Measurements from ENCODE around the gene PRIMA1.

Gene PRIMA1

GRCh38 chr14:93716746-93717667, 71.3 kb downstream of the PRIMA1 start:
- Mint-ChIP-seq H3K27me3 (no peaks in the 10 kb centered on the region), H3K4me3 (no peak overlapping the region), H3K9me3 (no peaks in the 10 kb centered on the region), H3K27ac (no peak overlapping the region), H3K4me1 (no peaks in the 10 kb centered on the region), H3K36me3 (no peaks in the 10 kb centered on the region)

DNA sequence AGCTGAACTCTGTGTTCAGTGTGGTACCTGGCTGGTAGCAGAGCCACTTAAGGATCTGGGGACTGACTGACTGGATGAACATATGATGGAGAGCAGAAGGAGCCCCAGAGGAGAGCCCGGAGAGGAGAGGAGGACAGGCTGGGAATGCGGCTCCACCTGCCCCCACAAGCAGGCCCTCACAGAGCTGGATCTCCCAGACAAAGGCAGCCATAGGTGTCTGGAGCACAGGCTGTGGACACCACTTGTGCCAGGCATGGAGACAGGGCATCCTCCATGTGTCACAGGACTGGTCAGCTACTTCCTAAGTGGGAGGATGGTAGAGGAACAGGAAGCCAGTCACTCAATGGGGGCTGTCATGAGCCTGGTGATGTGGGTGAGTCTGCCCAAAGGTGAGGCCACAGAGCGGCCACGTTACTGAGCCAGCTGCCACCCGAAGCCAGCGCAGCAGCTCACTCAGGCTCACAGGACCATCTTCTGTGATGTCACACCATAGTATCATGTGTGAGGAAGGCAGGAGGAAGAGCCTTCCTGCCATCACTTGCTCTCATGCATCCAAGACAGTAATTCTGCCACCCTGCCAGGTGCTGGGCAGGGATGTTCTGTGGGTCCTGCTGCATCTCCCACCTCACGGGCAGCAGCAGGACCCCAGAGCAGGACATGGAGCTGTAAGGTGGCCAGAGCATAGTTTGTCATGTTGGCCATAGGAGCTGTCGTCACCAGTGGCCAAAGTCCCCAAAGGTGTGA, 72.1 kb downstream of the PRIMA1 start:
- Mint-ChIP-seq H3K4me1 (no peaks in the 10 kb centered on the region), H3K9me3 (no peaks in the 10 kb centered on the region), H3K4me3 (no peak overlapping the region), H3K27me3 (no peaks in the 10 kb centered on the region), H3K36me3 (no peaks in the 10 kb centered on the region), H3K27ac (no peak overlapping the region)

GRCh38 chr14:93715279-93715927, 72.9 kb downstream of the PRIMA1 start:
- Mint-ChIP-seq H3K27ac (no peak overlapping the region), H3K36me3 (no peaks in the 10 kb centered on the region), H3K27me3 (no peaks in the 10 kb centered on the region), H3K4me3 (no peak overlapping the region), H3K4me1 (no peaks in the 10 kb centered on the region), H3K9me3 (no peaks in the 10 kb centered on the region)

- Mint-ChIP-seq H3K4me1 (no peaks in the 10 kb centered on the region), H3K4me3 (no peak overlapping the region), H3K27me3 (no peaks in the 10 kb centered on the region), H3K9me3 (no peaks in the 10 kb centered on the region), H3K27ac (no peak overlapping the region), H3K36me3 (no peaks in the 10 kb centered on the region)
Observed at GRCh38 chr14:93714605-93715004, 73.7 kb downstream of the PRIMA1 start.

- H3K27ac Mint-ChIP-seq = no peak overlapping the region
- H3K4me1 Mint-ChIP-seq = no peaks in the 10 kb centered on the region
Observed at GRCh38 chr14:93713726-93714405, 74.4 kb downstream of the PRIMA1 start.

GRCh38 chr14:93712838-93713724, 75.2 kb downstream of the PRIMA1 start:
- Mint-ChIP-seq H3K4me3 (no peak overlapping the region), H3K27ac (no peak overlapping the region), H3K4me1 (no peaks in the 10 kb centered on the region), H3K27me3 (no peaks in the 10 kb centered on the region), H3K9me3 (no peaks in the 10 kb centered on the region), H3K36me3 (no peaks in the 10 kb centered on the region)

More at GRCh38 chr14:93713726-93714405, 74.4 kb downstream of the PRIMA1 start:
- Mint-ChIP-seq H3K27me3 (no peaks in the 10 kb centered on the region), H3K9me3 (no peaks in the 10 kb centered on the region), H3K4me3 (no peak overlapping the region), H3K36me3 (no peaks in the 10 kb centered on the region)

DNA sequence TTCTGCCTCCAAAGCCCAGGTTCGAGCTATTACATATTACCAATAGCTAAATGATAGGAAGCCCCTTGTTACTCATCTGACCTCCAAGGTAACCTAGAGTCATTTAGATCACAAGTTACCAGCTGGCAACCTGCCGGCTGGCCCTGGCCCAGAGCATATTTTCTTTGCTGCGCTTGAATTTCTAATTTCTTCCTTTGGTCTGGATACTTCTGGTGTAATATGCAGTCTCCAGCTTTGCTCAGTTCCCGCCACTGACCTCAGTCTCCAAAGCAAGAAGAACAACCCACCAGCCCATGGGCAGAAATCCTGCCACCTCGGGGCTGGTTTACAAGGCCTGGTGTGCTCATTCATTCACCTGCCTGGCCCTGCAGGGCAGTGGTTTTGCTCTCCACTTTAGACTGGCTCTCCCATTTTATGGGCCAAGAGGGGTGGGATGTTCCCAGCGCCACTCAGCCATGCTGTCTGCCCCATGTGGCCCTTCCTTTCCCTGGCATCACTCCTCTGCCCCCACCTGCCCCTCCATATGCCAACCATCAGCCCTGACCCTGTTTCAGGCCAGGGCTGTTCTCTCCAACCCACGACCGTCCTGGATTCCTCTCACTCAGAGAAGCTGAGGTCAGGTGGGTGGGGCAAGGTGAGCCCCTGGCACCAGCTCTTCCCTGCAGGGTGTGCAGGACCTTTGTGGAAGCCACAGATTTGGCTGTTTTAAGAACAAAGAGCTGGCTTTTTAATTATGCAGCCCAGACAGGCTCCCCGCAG, 76.0 kb downstream of the PRIMA1 start:
- Mint-ChIP-seq H3K27ac (no peak overlapping the region), H3K27me3 (no peaks in the 10 kb centered on the region), H3K9me3 (no peaks in the 10 kb centered on the region), H3K36me3 (no peaks in the 10 kb centered on the region), H3K4me1 (no peaks in the 10 kb centered on the region), H3K4me3 (no peak overlapping the region)

DNA sequence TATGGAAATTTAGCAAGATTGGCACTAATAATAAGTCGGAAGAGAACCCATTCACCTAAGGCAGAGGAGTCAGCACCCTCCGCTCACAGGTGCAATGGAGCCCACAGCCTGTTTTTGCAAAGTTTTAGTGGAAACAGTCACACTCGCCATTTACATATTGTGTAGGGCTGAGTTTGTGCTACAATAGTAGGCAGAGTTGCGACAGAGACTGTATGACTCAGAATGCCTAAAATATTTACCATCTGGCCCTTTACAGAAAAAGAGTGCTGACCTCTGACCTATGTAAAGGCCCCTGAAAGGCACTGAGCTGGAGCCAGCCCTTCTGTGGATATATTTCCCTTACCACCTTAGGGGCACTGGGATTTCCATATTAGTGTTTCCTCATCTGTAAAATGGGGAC, 79.0 kb downstream of the PRIMA1 start:
- Mint-ChIP-seq H3K27me3 (peaks cover 3% of the 10 kb centered on the region), H3K9me3 (no peaks in the 10 kb centered on the region), H3K4me1 (no peaks in the 10 kb centered on the region), H3K36me3 (no peaks in the 10 kb centered on the region), H3K27ac (no peak overlapping the region), H3K4me3 (no peak overlapping the region)

DNA sequence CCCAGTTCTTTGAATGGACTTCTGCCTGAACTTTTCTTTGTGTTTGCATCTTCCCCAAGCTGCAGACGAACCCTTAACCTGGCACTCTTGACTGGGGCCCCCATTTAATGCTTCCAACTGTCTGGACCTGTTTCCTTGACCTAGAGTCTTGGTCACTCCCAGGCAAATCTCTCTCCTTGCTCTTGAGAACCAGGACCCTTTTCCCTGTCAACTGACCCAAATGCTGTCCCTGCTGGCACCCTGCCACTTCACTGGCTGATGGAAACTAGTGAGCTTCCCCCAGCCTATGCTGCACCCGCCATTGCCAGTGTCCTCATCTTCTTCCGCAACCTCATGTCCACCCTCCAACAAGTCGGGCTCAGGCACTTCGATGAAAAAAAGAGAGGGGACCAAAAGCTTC, 79.5 kb downstream of the PRIMA1 start:
- Mint-ChIP-seq H3K4me1 (no peaks in the 10 kb centered on the region), H3K27ac (no peak overlapping the region), H3K27me3 (peaks cover 3% of the 10 kb centered on the region), H3K4me3 (no peak overlapping the region), H3K36me3 (no peaks in the 10 kb centered on the region), H3K9me3 (no peaks in the 10 kb centered on the region)

DNA sequence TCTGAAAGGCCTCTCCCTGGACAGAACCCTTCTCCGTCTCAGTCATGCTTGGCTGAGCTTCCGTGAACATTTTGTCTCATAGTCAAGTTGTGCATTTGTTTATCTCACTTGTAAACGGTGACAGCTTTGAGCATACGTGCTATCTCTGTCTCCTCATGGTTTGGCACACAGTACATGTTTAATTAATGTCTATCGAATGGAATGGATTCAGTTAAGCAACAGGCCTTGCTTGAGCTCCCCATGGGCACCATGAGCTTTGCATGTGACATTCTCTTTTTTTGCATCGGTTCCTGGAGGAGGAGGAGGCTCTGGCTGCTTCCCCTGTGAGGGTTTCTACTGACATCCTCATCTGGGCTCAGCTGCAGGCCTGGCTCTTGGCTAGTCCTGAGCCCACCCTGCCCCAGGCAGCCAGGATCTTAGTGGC, 80.0 kb downstream of the PRIMA1 start:
- Mint-ChIP-seq H3K9me3 (no peaks in the 10 kb centered on the region), H3K4me3 (no peak overlapping the region), H3K36me3 (no peaks in the 10 kb centered on the region), H3K4me1 (no peaks in the 10 kb centered on the region), H3K27ac (no peak overlapping the region), H3K27me3 (peaks cover 5% of the 10 kb centered on the region)

GRCh38 chr14:93707475-93707874, 80.8 kb downstream of the PRIMA1 start:
- Mint-ChIP-seq H3K27ac (no peak overlapping the region), H3K4me1 (no peaks in the 10 kb centered on the region), H3K9me3 (no peaks in the 10 kb centered on the region), H3K4me3 (no peak overlapping the region), H3K36me3 (peaks cover 2% of the 10 kb centered on the region), H3K27me3 (peaks cover 12% of the 10 kb centered on the region)

GRCh38 chr14:93706360-93706955, 81.8 kb downstream of the PRIMA1 start:
- no peak overlapping the region for H3K4me3 Mint-ChIP-seq
- H3K4me1 Mint-ChIP-seq = no peaks in the 10 kb centered on the region
- no peaks in the 10 kb centered on the region for H3K9me3 Mint-ChIP-seq
- peaks cover 2% of the 10 kb centered on the region for H3K36me3 Mint-ChIP-seq
- no peak overlapping the region for H3K27ac Mint-ChIP-seq
- H3K27me3 Mint-ChIP-seq = peaks cover 16% of the 10 kb centered on the region

DNA sequence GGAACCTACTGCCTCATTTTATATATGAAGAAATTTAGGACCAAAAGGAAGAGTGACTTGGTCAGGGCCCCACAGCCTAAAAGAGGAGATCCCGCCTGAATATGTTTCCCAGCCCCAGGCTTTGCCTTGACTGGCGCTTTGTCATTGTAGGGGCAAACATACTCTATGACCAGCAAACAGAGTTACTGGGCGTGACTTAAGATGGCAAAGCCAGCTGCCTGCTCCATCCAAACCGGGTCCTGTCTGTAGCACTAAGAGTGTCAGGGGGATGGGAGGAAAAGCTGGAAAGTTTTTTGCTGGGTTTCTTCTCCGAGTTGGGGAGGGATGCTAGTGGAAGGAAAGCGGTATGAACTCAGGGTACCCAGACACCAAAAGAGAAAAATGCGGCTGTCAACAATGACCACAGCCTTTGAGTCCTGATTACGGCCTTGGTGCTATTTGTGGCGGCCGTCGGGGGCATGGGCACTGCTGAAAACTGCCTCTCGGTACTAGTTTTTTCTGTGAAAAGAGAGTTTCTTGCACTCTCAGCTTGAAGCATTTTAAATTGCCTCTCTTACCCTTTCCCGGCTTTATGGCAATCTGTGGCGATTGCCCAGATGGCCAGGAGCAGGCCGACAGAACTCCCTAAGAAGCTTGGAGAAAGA, 82.7 kb downstream of the PRIMA1 start:
- Mint-ChIP-seq H3K36me3 (peaks cover 2% of the 10 kb centered on the region), H3K27me3 (peaks cover 16% of the 10 kb centered on the region), H3K27ac (no peak overlapping the region), H3K4me1 (no peaks in the 10 kb centered on the region), H3K4me3 (no peak overlapping the region), H3K9me3 (no peaks in the 10 kb centered on the region)
